Activated naive CD8-positive, alpha-beta T cell treated with anti-CD3 and anti-CD28 coated beads, Interleukin-2, amount 10 ng/mL, durations not matched to agents 7 days and 5 days (primary cell): ENCODE results near the gene CAND2. TPM values are rescaled to one million over a fixed set of nuclear protein-coding genes. Genes with fewer than 3 reads are reported as not detected.

ENCODE experiments used
- ATAC-seq: fragments of 150-1000 bp; cut with Tn5 transposase; one replicate; pipeline ENCODE4 v1.10.0; 2021; ENCODE audit warnings: low read depth, moderate library complexity
- POLR2A ChIA-PET: fragments of 350-600 bp; sonication (Branson Sonifier 250); formaldehyde crosslinking; loops from one replicate; lab custom pipeline; 2021; ENCODE audit warnings: antibody characterized with exemption; lab: Charles Lee
- DNase-seq: peaks from one replicate; pipeline ENCODE4 v3.0.0; 2021
- H3K27ac Mint-ChIP-seq: one replicate; pipeline ENCODE4 v1.8.0; 2022; ENCODE audit warnings: mild to moderate bottlenecking, mixed read lengths
- H3K27me3 Mint-ChIP-seq: one replicate; pipeline ENCODE4 v1.8.0; 2022; ENCODE audit warnings: mild to moderate bottlenecking, moderate library complexity, mixed read lengths
- H3K36me3 Mint-ChIP-seq: one replicate; pipeline ENCODE4 v1.8.0; 2021; ENCODE audit warnings: mild to moderate bottlenecking, mixed read lengths
- H3K4me1 Mint-ChIP-seq: one replicate; pipeline ENCODE4 v1.8.0; 2021; ENCODE audit warnings: mixed read lengths
- H3K4me3 Mint-ChIP-seq: one replicate; pipeline ENCODE4 v1.8.0; 2022; ENCODE audit warnings: mild to moderate bottlenecking, moderate library complexity, mixed read lengths
- H3K9me3 Mint-ChIP-seq: one replicate; pipeline ENCODE4 v1.8.0; 2021; ENCODE audit warnings: mixed read lengths
- total RNA-seq, 2 experiments: library from RNA; stranded (reverse); gene quantifications; one replicate each; pipeline ENCODE4 v1.2.3, GENCODE V29; 2021

The CAND2 gene
- total RNA-seq, 2 experiments from 2014 or later = 0.79 to 0.97 TPM

GRCh38 chr3:12815719-12816118, 19.2 kb downstream of the CAND2 start:
- POLR2A ChIA-PET = interaction anchor here (0.8 kb wide), 1 partner anchor 151 kb away, joined by 3 read pairs; no protein-coding TSS in a partner anchor
- Mint-ChIP-seq H3K4me1 (peaks cover 3% of the 10 kb centered on the region), H3K4me3 (no peak overlapping the region), H3K36me3 (no peaks in the 10 kb centered on the region), H3K27ac (no peak overlapping the region), H3K27me3 (no peaks in the 10 kb centered on the region), H3K9me3 (no peaks in the 10 kb centered on the region)
- DNase-seq (no peak), ATAC-seq (no peak)

DNA sequence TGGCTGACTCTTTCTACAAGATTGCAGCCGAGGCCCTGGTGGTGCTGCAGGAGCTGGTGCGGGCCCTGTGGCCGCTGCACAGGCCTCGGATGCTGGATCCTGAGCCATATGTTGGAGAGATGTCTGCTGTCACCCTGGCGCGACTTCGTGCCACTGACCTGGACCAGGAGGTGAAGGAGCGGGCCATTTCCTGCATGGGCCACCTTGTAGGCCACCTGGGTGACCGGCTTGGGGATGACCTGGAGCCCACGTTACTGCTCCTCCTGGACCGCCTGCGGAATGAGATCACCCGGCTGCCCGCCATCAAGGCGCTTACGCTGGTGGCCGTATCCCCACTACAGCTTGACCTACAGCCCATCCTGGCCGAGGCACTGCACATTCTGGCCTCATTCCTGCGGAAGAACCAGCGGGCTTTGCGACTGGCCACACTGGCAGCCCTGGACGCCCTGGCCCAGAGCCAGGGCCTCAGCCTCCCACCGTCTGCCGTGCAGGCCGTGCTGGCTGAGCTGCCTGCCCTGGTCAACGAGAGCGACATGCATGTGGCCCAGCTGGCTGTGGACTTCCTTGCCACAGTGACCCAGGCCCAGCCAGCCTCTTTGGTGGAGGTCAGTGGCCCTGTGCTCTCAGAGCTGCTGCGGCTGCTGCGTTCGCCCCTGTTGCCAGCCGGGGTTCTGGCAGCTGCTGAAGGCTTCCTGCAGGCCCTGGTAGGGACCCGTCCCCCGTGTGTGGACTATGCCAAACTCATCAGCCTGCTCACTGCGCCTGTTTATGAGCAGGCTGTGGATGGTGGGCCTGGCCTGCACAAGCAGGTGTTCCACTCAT, 20.3 kb downstream of the CAND2 start:
- H3K4me1 Mint-ChIP-seq = peaks cover 1% of the 10 kb centered on the region
- POLR2A ChIA-PET = interaction anchor here (0.8 kb wide), 1 partner anchor 152 kb away, joined by 3 read pairs; no protein-coding TSS in a partner anchor
- H3K27me3 Mint-ChIP-seq = no peaks in the 10 kb centered on the region
- no peaks in the 10 kb centered on the region for H3K36me3 Mint-ChIP-seq
- no peak for DNase-seq
- no peaks in the 10 kb centered on the region for H3K9me3 Mint-ChIP-seq
- H3K4me3 Mint-ChIP-seq = no peak overlapping the region
- ATAC-seq = no peak
- H3K27ac Mint-ChIP-seq = no peak overlapping the region

- no peak overlapping the region for H3K27ac Mint-ChIP-seq
- ATAC-seq = peak; percentile 43
- H3K27me3 Mint-ChIP-seq = no peaks in the 10 kb centered on the region
- peaks cover 1% of the 10 kb centered on the region for H3K4me1 Mint-ChIP-seq
- no peaks in the 10 kb centered on the region for H3K9me3 Mint-ChIP-seq
- H3K36me3 Mint-ChIP-seq = no peaks in the 10 kb centered on the region
- no peak overlapping the region for H3K4me3 Mint-ChIP-seq
- POLR2A ChIA-PET = interaction anchor here (0.5 kb wide), 1 partner anchor 72 kb away, joined by 3 read pairs; no protein-coding TSS in a partner anchor
- no peak for DNase-seq
These were observed 20.8 kb downstream of the CAND2 start for GRCh38 chr3:12817343-12817710.

- Mint-ChIP-seq H3K27ac (no peak overlapping the region), H3K9me3 (no peaks in the 10 kb centered on the region), H3K27me3 (no peaks in the 10 kb centered on the region), H3K36me3 (no peaks in the 10 kb centered on the region), H3K4me1 (peaks cover 1% of the 10 kb centered on the region), H3K4me3 (no peak overlapping the region)
- DNase-seq (no peak), ATAC-seq (no peak)
- POLR2A ChIA-PET = interaction anchor here (1.1 kb wide), 1 partner anchor 22 kb away, joined by 4 read pairs; no protein-coding TSS in a partner anchor
These were observed 21.8 kb downstream of the CAND2 start for GRCh38 chr3:12818273-12818672.

- DNase-seq (no peak), ATAC-seq (no peak)
- Mint-ChIP-seq H3K36me3 (no peaks in the 10 kb centered on the region), H3K27ac (no peak overlapping the region), H3K27me3 (no peaks in the 10 kb centered on the region), H3K9me3 (no peaks in the 10 kb centered on the region), H3K4me1 (peaks cover 1% of the 10 kb centered on the region), H3K4me3 (no peak overlapping the region)
- POLR2A ChIA-PET = interaction anchor here (1.1 kb wide), 1 partner anchor 21 kb away, joined by 4 read pairs; no protein-coding TSS in a partner anchor
These were observed 22.3 kb downstream of the CAND2 start for GRCh38 chr3:12818773-12819172.

DNA sequence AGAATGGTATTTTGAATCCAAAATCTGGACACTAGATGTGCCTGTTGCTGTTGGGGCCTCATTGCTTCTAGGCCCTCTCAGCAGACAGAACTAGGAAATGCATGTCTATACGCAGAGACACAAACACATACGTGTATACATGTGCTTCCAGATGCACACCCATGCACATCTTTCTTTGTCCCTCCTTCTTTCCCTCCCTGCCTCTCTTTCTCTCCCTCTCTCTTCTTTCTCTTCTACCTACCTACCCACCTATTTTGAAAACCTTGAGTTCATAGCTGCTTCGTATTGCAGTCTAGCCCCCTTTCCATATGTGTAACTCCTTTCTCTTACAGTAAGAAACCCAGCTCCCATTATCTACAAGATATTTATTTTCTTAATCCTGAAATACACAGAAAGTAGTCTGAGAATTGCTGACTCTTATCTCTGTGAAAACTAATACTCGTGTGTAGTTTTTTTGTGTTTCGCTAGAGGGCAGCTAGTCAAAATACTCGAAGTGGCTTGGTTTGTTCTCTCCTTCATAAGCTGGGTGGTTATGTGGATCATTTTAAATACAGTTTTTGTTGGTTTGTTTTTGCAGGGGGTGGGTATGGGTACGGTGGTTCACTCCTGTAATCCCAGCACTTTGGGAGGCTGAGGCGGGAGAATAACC, 26.4 kb downstream of the CAND2 start:
- H3K4me1 Mint-ChIP-seq = peaks cover 1% of the 10 kb centered on the region
- no peak overlapping the region for H3K27ac Mint-ChIP-seq
- no peaks in the 10 kb centered on the region for H3K36me3 Mint-ChIP-seq
- ATAC-seq (no peak), DNase-seq (no peak)
- POLR2A ChIA-PET = interaction anchor here (0.9 kb wide), 1 partner anchor 13 kb away, joined by 4 read pairs; no protein-coding TSS in a partner anchor
- no peaks in the 10 kb centered on the region for H3K27me3 Mint-ChIP-seq
- no peak overlapping the region for H3K4me3 Mint-ChIP-seq
- no peaks in the 10 kb centered on the region for H3K9me3 Mint-ChIP-seq

- no peak for ATAC-seq
- Mint-ChIP-seq H3K4me1 (no peaks in the 10 kb centered on the region), H3K36me3 (no peaks in the 10 kb centered on the region), H3K27ac (no peak overlapping the region), H3K27me3 (no peaks in the 10 kb centered on the region), H3K4me3 (no peak overlapping the region), H3K9me3 (no peaks in the 10 kb centered on the region)
- POLR2A ChIA-PET = no interaction called here
- DNase-seq = no peak
These were observed 27.8 kb downstream of the CAND2 start for GRCh38 chr3:12824299-12824698.

DNA sequence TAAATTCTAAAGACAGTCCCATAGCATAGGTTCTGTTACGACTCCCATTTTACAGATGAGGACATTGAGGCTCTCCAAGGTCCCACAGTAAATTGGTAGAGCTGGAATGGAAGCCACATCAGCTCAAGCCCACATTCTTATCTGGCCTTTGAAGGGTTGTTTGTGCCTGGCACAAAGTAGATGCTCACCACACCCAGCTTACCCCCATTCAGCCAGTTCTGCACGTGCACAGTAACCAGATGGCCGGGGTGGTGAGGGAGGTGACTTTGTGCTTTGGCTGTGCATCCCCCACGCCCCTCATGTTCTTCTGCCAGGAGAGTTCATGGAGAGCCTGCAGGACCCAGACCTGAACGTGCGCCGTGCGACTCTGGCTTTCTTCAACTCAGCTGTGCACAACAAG, 28.7 kb downstream of the CAND2 start:
- no peak overlapping the region for H3K4me3 Mint-ChIP-seq
- no peaks in the 10 kb centered on the region for H3K27me3 Mint-ChIP-seq
- POLR2A ChIA-PET = no interaction called here
- H3K4me1 Mint-ChIP-seq = no peaks in the 10 kb centered on the region
- no peaks in the 10 kb centered on the region for H3K36me3 Mint-ChIP-seq
- no peak overlapping the region for H3K27ac Mint-ChIP-seq
- no peak for DNase-seq
- H3K9me3 Mint-ChIP-seq = no peaks in the 10 kb centered on the region
- no peak for ATAC-seq

- no peaks in the 10 kb centered on the region for H3K9me3 Mint-ChIP-seq
- H3K4me3 Mint-ChIP-seq = no peak overlapping the region
- POLR2A ChIA-PET = no interaction called here
- peaks cover 4% of the 10 kb centered on the region for H3K36me3 Mint-ChIP-seq
- no peak overlapping the region for H3K27ac Mint-ChIP-seq
- H3K27me3 Mint-ChIP-seq = no peaks in the 10 kb centered on the region
- DNase-seq (no peak), ATAC-seq (no peak)
- no peaks in the 10 kb centered on the region for H3K4me1 Mint-ChIP-seq
These were observed 32.3 kb downstream of the CAND2 start for GRCh38 chr3:12828751-12829150.

DNA sequence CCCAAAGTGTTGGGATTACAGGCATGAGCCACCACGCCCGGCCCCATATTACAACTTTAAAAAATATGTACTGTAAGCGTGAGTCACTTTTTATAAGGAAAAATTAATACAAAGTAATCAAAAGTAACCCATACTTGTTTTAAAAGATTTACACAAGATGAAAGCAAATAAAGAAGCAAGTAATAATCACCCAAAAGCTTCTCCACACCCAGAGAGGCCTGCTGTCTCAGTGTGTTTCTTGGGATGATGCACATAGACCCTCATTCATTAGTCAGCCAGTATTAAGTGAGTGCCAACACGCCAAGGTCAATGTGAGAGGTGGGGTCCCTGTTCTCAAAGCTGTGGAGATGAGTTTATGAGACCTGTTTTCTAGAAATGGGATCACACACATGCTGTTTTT, 32.9 kb downstream of the CAND2 start:
- H3K4me1 Mint-ChIP-seq = peaks cover 2% of the 10 kb centered on the region
- no peak overlapping the region for H3K27ac Mint-ChIP-seq
- POLR2A ChIA-PET = no interaction called here
- ATAC-seq (no peak), DNase-seq (no peak)
- H3K9me3 Mint-ChIP-seq = no peaks in the 10 kb centered on the region
- no peaks in the 10 kb centered on the region for H3K27me3 Mint-ChIP-seq
- no peak overlapping the region for H3K4me3 Mint-ChIP-seq
- peaks cover 6% of the 10 kb centered on the region for H3K36me3 Mint-ChIP-seq

GRCh38 chr3:12829886-12830784, 33.7 kb downstream of the CAND2 start:
- H3K36me3 Mint-ChIP-seq = peaks cover 11% of the 10 kb centered on the region
- H3K27ac Mint-ChIP-seq = peak overlapping the region; percentile 25
- no peak overlapping the region for H3K4me3 Mint-ChIP-seq
- ATAC-seq (no peak), DNase-seq (no peak)
- H3K9me3 Mint-ChIP-seq = no peaks in the 10 kb centered on the region
- POLR2A ChIA-PET = no interaction called here
- peaks cover 3% of the 10 kb centered on the region for H3K4me1 Mint-ChIP-seq
- no peaks in the 10 kb centered on the region for H3K27me3 Mint-ChIP-seq

DNA sequence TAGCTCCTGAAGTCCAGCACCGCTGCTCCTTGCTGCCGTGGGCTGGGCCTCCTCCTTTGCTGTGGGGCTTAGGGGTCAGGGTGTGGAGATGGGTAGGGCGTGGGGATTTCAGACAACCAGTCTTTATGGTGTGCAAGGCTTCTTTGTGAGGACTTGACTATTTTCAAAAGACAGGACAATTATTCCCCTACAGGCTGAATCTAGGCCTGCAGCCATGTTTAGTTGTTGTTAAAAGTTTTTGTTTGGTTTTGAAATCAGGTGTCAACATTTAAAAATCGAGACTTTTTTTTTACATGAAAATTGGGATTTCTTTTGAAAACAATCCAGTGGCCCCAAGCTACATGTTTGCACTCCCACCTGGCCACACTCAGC, 34.3 kb downstream of the CAND2 start:
- Mint-ChIP-seq H3K27me3 (no peaks in the 10 kb centered on the region), H3K27ac (peak overlapping the region; percentile 25), H3K4me1 (peaks cover 6% of the 10 kb centered on the region), H3K4me3 (no peak overlapping the region), H3K36me3 (peaks cover 12% of the 10 kb centered on the region), H3K9me3 (no peaks in the 10 kb centered on the region)
- POLR2A ChIA-PET = no interaction called here
- no peak for ATAC-seq
- no peak for DNase-seq

- no peaks in the 10 kb centered on the region for H3K27me3 Mint-ChIP-seq
- POLR2A ChIA-PET = interaction anchor here (2.3 kb wide), 1 partner anchor 10 kb away, joined by 13 read pairs; the partner anchor contains the start of gene RPL32
- H3K9me3 Mint-ChIP-seq = no peaks in the 10 kb centered on the region
- ATAC-seq (peak; percentile 18), DNase-seq (no peak)
- no peak overlapping the region for H3K4me3 Mint-ChIP-seq
- peaks cover 17% of the 10 kb centered on the region for H3K36me3 Mint-ChIP-seq
- peak overlapping the region; percentile 51 for H3K27ac Mint-ChIP-seq
- H3K4me1 Mint-ChIP-seq = peaks cover 8% of the 10 kb centered on the region
These were observed 34.9 kb downstream of the CAND2 start for GRCh38 chr3:12831301-12831866.
